Uterus (tissue), 4 donors: ENCODE measurements around the gene FES. TPM values are rescaled to one million over a fixed set of nuclear protein-coding genes. Genes with fewer than 3 reads are reported as not detected.
"Not testable (repeated sequence)": the region's sequence is repeated elsewhere in the genome, so short reads cannot be mapped to it uniquely, and the experiment has no call there.

Experiments
- DNase-seq, 2 donors: peaks; one replicate each; pipeline ENCODE4 v3.0.0-alpha.2; 2019 to 2020
- H3K27ac ChIP-seq, 2 donors: fragments of 200-600 bp; sonication (generic); 1 replicate in 1 of 2; 2 replicates in 1 of 2; pipeline ENCODE4 v1.5.1; 2016 to 2018
- H3K27me3 ChIP-seq, 2 donors: fragments of 200-600 bp; sonication (generic); one replicate each; pipeline ENCODE4 v1.5.1; 2018 to 2019; ENCODE audit warnings: control low read depth in 1 of 2
- H3K36me3 ChIP-seq, 2 donors: fragments of 200-600 bp; sonication (generic); one replicate each; pipeline ENCODE4 v1.5.1; 2019; ENCODE audit warnings: control low read depth in 1 of 2
- H3K4me1 ChIP-seq, 2 donors: fragments of 200-600 bp; sonication (generic); one replicate each; pipeline ENCODE4 v1.5.1; 2018 to 2019; ENCODE audit warnings: control low read depth in 1 of 2
- H3K4me3 ChIP-seq, 2 donors: fragments of 200-600 bp; sonication (generic); 1 replicate in 1 of 2; 2 replicates in 1 of 2; pipeline ENCODE4 v1.5.1; 2018 to 2019; ENCODE audit warnings: mild to moderate bottlenecking in 1 of 2
- H3K9me3 ChIP-seq, 2 donors: fragments of 200-600 bp; sonication (generic); one replicate each; pipeline ENCODE4 v1.5.1; 2019; ENCODE audit warnings: control low read depth in 1 of 2
- CTCF ChIP-seq, 4 experiments: fragments of 200-600 bp in 2 of 4; fragments of 450-650 bp in 2 of 4; sonication (generic) in 2 of 4; IDR thresholded peaks; one replicate each; pipeline ENCODE4 v1.5.1; 2016 to 2019; ENCODE audit warnings: antibody characterized with exemption in 4 of 4, mild to moderate bottlenecking in 2 of 4, moderate library complexity in 1 of 4
- POLR2A ChIP-seq, 2 donors: fragments of 450-650 bp; IDR thresholded peaks; one replicate each; pipeline ENCODE4 v1.6.1; 2016; ENCODE audit warnings: antibody characterized with exemption in 2 of 2, mild to moderate bottlenecking in 1 of 2, moderate library complexity in 1 of 2
- intact Hi-C: fragments of 100-400 bp; cut with DNase I; formaldehyde crosslinking; loops from one replicate; pipeline ENCODE4 v1.15.1; 2023; ENCODE audit warnings: low total_unique reads
- total RNA-seq, 4 donors: library from RNA; depleted of rRNA in 3 of 4; stranded (reverse); fragments of >200 nt in 3 of 4; gene quantifications; one replicate each; pipeline versions ENCODE4 v1.1.0 to v1.2.4, GENCODE V29; 2014 to 2023
- donor health status: DM: yes; HTN: yes; CAD: no.

FES gene
- total RNA-seq, 4 donors from 2014 or later, result 4.4 to 968 (median 60.1) TPM

GRCh38 chr15:90892498-90893174 lies 8.3 kb downstream of the FES start:
- H3K27me3 ChIP-seq, result no peaks in the 10 kb centered on the region
- no peak for DNase-seq
- H3K9me3 ChIP-seq, result no peaks in the 10 kb centered on the region
- H3K36me3 ChIP-seq, result no peaks in the 10 kb centered on the region
- H3K4me1 ChIP-seq, result no peaks in the 10 kb centered on the region
- no peak for TF ChIP-seq POLR2A (IDR thresholded peaks at IDR 0.05)
- H3K4me3 ChIP-seq, result no peak overlapping the region
- intact Hi-C loops, result no loop called here
- H3K27ac ChIP-seq, result no peak overlapping the region

GRCh38 chr15:90893175-90894090 lies 9.1 kb downstream of the FES start:
- TF ChIP-seq CTCF (IDR thresholded peaks at IDR 0.05) (no peak), POLR2A (IDR thresholded peaks at IDR 0.05) (no peak)
- no peak for DNase-seq
- Histone ChIP-seq H3K27me3 (no peaks in the 10 kb centered on the region), H3K4me1 (no peaks in the 10 kb centered on the region), H3K9me3 (no peaks in the 10 kb centered on the region), H3K4me3 (no peak overlapping the region), H3K36me3 (no peaks in the 10 kb centered on the region), H3K27ac (no peak overlapping the region)
- intact Hi-C loops, result no loop called here

GRCh38 chr15:90895571-90896117 lies 11.3 kb downstream of the FES start:
- no peaks in the 10 kb centered on the region for H3K36me3 ChIP-seq
- H3K27me3 ChIP-seq, result no peaks in the 10 kb centered on the region
- no peaks in the 10 kb centered on the region for H3K9me3 ChIP-seq
- intact Hi-C loops, result no loop called here
- TF ChIP-seq POLR2A (IDR thresholded peaks at IDR 0.05) (no peak), CTCF (IDR thresholded peaks at IDR 0.05) (no peak)
- no peaks in the 10 kb centered on the region for H3K4me1 ChIP-seq
- DNase-seq, result no peak
- H3K27ac ChIP-seq, result no peak overlapping the region
- H3K4me3 ChIP-seq, result no peak overlapping the region

GRCh38 chr15:90897131-90897655 lies 12.9 kb downstream of the FES start:
- H3K4me1 ChIP-seq, H3K27ac ChIP-seq, intact Hi-C loops, DNase-seq, H3K27me3 ChIP-seq, H3K4me3 ChIP-seq, H3K9me3 ChIP-seq, H3K36me3 ChIP-seq: not testable (repeated sequence)

GRCh38 chr15:90901175-90902039 lies 17.1 kb downstream of the FES start:
- H3K27ac ChIP-seq, result peak overlapping the region; percentile 89 to 93
- peaks cover 0 to 5% of the 10 kb centered on the region in 2 donors for H3K4me1 ChIP-seq
- DNase-seq, result no peak
- intact Hi-C loops, result no loop called here
- no peaks in the 10 kb centered on the region for H3K9me3 ChIP-seq
- peak overlapping the region in 1 of 2 donors; percentile 79 for H3K4me3 ChIP-seq
- no peaks in the 10 kb centered on the region for H3K36me3 ChIP-seq
- H3K27me3 ChIP-seq, result no peaks in the 10 kb centered on the region
- no peak for TF ChIP-seq POLR2A (IDR thresholded peaks at IDR 0.05)
